Renal cortical epithelial cell (primary cell): ENCODE data around the gene DENND1A. TPM values are rescaled to one million over a fixed set of nuclear protein-coding genes. Genes with fewer than 3 reads are reported as not detected.

Source experiments
- DNase-seq: peaks from one replicate; pipeline ENCODE4 v3.0.0-alpha.2; 2011; ENCODE audit warnings: low read depth
- total RNA-seq: library from RNA; depleted of rRNA; stranded (reverse); fragments of >200 nt; gene quantifications from 2 replicates; pipeline ENCODE4 v1.2.3, GENCODE V29; 2014

Gene DENND1A
- total RNA-seq, 1 donor from 2014 or later, result 21.5 TPM

GRCh38 chr9:123470121-123470782, 459.7 kb downstream of the DENND1A start:
- no peak for DNase-seq

DNA sequence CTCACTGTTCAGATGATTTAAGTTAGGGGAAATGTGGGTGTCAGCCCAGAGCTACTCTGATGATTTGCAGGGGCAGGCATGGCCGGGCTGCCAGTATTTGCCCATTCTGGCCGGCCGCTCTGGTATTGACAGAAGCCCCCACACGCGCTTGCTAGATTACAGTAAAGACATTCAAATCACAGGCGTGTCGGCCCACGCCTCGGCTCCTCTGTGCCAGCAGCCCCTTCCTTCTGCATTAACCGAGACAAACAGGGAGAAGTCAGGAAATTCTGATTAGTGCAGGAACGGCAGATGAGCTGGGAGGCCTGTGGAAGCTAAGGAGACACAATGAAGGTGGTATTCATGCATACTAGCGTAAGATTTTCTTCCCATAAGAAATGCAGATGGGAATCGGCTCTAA, 460.6 kb downstream of the DENND1A start:
- no peak for DNase-seq

DNA sequence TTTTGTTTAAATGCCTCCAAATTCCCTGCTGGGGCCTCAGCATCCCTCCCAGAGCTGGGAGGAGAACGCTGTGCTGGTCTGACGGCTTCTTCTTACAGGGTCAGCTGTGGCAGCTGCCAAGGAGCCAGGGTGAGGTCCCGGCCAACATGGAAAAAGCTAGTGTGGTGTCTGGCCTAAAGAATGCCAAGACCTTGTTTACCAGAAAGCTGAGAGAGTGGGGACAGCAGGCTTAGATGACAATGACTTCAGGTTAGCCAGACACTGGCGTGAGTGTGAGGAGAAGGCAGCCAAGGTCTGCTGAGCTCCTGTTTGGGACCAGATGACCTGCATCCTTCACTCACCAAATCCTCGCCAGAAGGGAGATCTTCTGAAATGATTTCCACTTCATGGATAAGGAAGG, 461.4 kb downstream of the DENND1A start:
- no peak for DNase-seq

- DNase-seq, result no peak
Measured at GRCh38 chr9:123465304-123465703, 464.6 kb downstream of the DENND1A start.

DNA sequence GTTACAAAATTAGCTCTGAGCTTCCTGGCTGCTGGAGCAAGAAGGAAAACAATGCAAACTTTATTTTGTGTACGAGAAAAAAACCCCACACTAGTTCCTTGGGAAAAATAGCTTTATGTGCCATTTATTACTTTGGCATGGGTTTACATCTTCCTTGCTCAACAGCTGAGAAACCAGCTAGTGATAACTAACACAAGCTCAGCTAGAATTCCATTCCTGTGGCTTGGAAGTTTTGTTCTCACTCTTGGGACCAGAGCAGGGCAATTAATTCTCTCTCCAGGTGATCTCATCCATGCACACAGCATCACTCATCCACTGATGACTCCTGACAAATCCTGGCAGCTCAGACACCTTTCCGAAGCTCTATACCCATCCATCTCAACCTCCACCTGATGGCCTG, 469.8 kb downstream of the DENND1A start:
- no peak for DNase-seq

DNA sequence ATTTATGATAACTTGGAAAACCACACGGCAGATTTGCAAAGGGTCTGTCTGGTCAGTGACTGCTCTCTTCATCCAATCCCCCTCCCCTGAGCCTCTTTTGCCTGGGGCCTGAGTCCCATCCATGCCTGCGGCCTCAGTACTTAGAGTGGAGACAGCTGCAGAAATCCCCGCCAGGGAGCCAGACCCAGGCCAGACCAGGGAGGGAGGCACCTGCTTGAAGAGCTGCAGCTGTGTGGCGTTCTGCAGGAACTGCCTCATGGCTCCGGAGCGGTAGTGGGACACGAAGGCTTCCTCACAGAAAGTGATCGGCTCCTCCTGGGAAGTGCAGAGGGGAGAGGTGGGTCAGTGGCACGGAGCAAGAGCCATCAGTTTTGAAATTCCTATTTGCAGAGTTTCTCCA, 472.3 kb downstream of the DENND1A start:
- no peak for DNase-seq

- no peak for DNase-seq
Measured at GRCh38 chr9:123456011-123456410, 473.9 kb downstream of the DENND1A start.

DNA sequence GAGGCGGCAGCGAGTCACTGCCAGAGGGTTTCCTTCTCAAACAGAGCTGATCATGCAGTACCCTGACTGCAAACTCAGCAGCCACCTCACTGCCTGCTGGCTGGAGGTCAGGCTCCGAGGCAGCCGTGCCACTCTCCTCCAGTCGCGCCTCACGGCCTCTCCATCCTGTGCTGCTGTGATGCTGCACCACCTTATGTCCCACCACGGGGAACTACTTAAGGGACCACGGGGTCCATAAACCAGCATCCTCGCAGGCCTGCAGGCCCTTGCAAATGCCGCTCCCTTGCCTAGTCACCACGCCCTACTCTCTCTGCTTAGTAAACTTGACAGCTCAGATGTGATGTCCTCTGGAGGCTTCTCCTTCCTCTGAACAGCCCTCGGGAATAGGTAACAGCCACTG, 474.7 kb downstream of the DENND1A start:
- DNase-seq, result no peak

GRCh38 chr9:123454361-123454760, 475.6 kb downstream of the DENND1A start:
- no peak for DNase-seq

GRCh38 chr9:123453831-123454321, 476.1 kb downstream of the DENND1A start:
- DNase-seq, result no peak

DNA sequence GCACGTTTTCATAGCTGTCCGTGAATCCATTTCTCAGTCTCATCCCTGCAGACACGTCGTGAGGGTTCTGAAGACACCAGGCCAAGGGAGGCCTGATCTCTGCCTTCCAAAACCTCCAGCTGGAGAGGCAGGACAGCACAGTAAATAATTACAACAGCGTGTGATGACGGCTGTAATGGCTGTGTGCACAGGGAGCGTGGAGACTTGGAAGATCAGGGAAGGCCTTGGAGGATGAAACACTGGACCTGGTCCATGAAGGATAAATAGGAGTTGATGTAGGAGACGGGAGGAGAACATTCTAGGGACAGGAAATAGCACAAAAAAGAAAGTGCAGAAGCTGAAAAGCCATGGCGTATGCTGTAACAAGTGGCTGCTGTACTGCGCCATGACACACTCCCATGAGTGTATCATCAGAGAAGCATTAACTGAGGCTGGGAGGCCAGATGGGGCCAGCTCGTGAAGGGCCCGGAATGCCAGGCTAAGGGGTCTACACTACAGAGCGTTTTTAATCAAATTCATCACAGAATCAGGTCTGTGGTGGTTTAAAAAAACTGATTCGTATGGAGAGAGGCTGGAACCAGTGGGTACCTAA, 476.8 kb downstream of the DENND1A start:
- no peak for DNase-seq

DNA sequence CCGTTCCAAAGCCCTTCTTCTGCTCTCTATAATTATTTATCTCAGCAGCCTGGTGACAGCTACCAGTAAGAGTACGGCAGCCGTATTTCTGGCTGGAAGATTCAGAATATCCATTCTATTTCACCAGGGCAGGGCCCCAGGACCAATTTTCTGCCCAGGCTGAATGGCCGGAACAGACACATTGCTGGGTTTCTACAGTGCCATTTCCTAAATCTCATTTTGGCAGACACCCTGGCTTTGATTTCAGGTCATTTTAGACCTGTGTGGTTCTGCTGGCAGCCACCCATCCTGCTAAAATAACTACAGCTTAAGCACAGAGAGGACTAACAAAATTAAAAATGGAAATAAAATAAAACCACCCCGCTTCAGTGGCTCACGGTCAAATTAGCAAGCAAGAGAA, 478.9 kb downstream of the DENND1A start:
- no peak for DNase-seq

DNA sequence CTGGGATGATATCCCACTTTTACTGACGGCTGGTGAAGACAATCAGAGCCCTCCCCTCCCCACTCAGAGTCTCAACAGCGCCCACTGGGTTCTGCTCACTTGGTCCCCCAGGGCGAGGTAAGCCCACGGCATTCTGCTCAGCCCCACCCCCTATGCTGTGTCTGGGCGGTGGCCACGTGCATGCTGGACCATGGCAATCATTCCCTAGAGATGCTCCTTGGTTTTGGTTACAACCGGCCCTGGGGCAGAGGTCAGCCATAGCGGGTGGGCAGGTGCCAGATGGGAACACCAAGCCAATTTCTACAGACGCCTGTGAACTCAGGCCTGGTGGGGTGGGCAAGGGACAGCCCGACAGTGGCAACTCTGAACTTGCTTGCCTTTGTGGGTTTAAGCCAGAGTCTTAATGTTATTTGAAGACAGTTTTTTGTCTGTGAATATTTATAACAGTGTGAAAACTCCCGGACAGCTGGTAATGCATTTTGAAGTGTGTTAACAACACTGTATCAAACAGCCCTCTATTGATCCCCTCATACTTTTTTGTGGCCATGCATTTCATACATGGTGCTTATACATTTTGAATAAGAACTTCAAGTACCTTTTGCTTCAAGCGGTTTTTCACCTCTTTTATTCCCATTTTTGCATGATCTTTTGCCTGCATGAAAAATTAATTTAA, 479.7 kb downstream of the DENND1A start:
- no peak for DNase-seq

DNA sequence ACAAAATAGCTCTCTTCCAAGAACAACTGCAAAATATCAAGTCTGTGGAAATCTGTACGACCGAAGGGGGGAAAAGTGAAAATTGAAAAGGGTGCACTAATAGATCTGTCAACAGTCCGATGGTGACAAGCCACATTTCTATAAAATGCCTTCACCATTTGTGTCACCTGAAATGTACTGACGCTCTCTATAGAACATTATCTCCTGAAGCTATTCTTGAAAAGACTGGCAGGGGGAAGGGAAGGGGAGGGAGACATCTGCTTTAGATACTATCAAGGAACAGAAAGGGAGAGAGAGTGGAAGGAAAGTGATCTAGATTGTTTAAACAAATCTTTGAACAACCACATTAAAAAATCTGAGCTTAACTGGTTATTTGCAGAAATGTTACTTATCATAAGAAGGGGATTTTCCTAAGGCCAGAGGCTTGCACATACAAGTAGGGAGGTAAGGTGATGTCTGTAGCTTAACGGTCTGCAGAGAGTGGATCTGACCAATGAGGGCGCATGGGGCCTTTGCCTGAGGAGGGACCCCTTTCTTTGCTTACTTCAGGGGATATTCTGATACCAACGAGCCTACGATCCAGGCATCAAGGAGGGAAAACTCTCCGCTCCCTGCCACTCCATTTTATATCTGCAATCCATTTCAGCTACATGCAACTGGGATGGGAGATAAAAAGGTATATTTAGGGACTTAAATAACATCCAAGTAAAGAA, 481.8 kb downstream of the DENND1A start:
- no peak for DNase-seq

DNA sequence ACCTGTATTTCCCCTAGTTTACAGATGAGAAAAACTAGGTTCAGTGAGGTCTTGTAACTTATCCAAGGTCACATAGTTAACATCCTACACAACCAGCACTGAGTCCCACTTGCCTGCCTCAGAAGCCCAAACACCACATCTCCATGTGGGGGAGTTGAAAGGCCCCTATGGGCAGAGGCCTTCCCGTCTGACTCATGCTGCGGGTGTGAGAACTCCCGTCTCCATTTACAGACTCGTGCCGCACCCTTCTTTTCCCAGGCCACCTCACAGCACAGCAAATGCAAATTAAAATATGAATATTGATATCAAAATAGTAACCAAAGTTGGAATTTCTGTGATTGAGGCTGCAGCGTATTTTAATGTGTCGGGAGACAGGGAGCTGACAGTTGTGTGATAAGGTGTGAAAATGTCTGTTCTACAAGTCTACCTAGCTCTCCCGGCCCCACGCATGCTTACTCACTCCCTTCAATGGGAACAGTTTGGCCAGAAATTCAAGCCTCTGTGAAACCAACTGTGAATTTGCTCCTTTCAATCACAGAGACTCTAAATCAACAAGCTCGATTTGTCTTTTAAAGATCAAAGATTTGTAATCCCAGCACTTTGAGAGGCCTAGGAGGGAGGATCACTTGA, 483.8 kb downstream of the DENND1A start:
- DNase-seq, result peak; percentile 20

GRCh38 chr9:123445116-123445515, 484.8 kb downstream of the DENND1A start:
- no peak for DNase-seq

- DNase-seq, result no peak
Measured at GRCh38 chr9:123441769-123442168, 488.2 kb downstream of the DENND1A start.

DNA sequence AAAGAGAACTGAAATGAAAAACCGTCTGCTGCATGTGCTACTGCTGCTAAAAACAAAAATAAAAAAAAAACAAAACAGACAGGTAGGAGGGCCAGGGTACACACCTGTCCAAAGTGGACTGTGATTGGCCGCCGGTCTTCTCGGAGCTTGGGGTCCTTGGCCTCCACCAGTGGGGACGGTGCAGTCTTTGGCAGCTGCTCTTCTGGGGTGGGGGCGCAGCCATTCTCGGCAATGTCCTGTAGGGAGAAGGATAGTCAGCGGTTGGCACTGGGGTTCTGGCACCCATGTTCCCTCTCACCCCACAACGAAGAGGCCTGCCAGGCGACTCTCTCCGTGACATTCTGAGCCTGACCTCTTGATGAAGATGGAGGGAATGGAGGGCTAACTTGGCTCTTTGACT, 489.7 kb downstream of the DENND1A start:
- no peak for DNase-seq

DNA sequence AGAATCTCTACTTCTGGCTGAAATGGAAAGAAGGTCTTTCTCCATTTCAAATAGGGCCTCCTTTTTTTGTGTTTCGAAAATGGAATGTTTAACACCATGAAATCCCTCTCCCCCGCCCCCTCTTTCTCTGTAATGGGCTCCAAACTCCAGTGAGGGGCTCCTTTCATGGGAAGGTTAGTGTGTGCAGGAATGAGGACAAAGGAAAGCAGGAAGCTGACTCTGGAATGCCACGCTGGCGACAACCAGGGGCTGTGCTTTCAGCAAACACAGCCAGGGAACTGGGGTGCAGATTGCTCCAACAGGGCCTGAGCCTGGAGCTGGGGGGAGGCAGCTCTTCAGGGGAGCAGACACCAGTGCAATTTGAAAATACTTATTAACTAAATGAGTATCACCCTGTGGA, 491.1 kb downstream of the DENND1A start:
- DNase-seq, result no peak

DNA sequence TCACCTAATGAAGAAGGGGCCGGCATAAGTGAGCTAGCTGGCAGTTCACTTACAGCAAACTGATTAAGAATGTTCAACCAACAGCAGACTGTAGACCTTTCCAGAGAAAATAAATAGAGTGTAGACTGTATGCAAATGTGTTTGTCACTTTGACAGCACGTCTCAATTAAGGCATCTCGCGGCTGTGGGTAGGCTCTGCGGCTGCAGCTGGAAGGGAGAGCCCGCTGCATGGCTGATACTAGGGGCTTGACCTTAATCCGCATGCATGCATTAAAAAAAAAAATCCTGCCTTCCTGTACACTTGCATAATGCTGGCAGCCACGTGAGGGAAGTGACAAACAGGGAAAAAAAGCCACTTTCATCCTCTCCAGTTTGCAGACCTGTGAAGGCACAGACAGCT, 491.6 kb downstream of the DENND1A start:
- no peak for DNase-seq

- DNase-seq, result no peak
Measured at GRCh38 chr9:123437201-123437600, 492.7 kb downstream of the DENND1A start.

- DNase-seq, result no peak
Measured at GRCh38 chr9:123435471-123435870, 494.5 kb downstream of the DENND1A start.
